OCI-LY3 (cell line): Measurements from ENCODE around the gene VPS35L.
A peak's percentile ranks its signal among the peaks of the same experiment; 100 is the strongest.

Experiments
- H2AFZ ChIP-seq: fragments of 200-600, 300-600 bp; shearing (Covaris generic); 2 replicates; pipeline ENCODE4 v1.6.0; 2014; ENCODE audit warnings: antibody characterized with exemption, low read depth, low read length
- H3K27ac ChIP-seq: fragments of 200-600, 300-600 bp; sonication (generic); 2 replicates; pipeline ENCODE4 v1.5.1; 2014; ENCODE audit warnings: mild to moderate bottlenecking, low read length, moderate library complexity, mixed read lengths
- H3K27me3 ChIP-seq: fragments of 200-600, 300-600 bp; sonication (generic); 2 replicates; pipeline ENCODE4 v1.6.1; 2014; ENCODE audit warnings: low read depth, low read length, mixed read lengths
- H3K36me3 ChIP-seq: fragments of 200-600, 300-600 bp; sonication (generic); replicated peaks from 2 replicates; pipeline ENCODE3; 2014; ENCODE audit warnings: low read depth, low read length, mixed read lengths
- H3K4me1 ChIP-seq: fragments of 300-600, 200-600 bp; sonication (generic); 2 replicates; pipeline ENCODE4 v1.6.1; 2014; ENCODE audit warnings: low read length, mixed read lengths
- H3K4me2 ChIP-seq: fragments of 200-600, 300-600 bp; sonication (generic); 2 replicates; pipeline ENCODE4 v1.6.1; 2014; ENCODE audit warnings: low read length, mixed read lengths
- H3K4me3 ChIP-seq: fragments of 300-600, 200-600 bp; sonication (generic); 2 replicates; pipeline ENCODE4 v1.5.1; 2014; ENCODE audit warnings: antibody characterized with exemption, mild to moderate bottlenecking, low read length, moderate library complexity
- H3K79me2 ChIP-seq: fragments of 300-600, 200-600 bp; shearing (Covaris generic); 2 replicates; pipeline ENCODE4 v1.6.1; 2014; ENCODE audit warnings: mild to moderate bottlenecking, low read length, mixed read lengths
- H3K9ac ChIP-seq: fragments of 300-600, 200-600 bp; shearing (Covaris generic); 2 replicates; pipeline ENCODE4 v1.6.0; 2014; ENCODE audit warnings: mild to moderate bottlenecking, low read length, moderate library complexity
- H3K9me3 ChIP-seq: fragments of 200-600, 300-600 bp; shearing (Covaris generic); 2 replicates; pipeline ENCODE4 v1.6.1; 2014; ENCODE audit warnings: low read length, mixed read lengths; ENCODE audit not compliant: insufficient read depth
- H4K20me1 ChIP-seq: fragments of 200-600, 300-600 bp; sonication (generic); 2 replicates; pipeline ENCODE4 v1.6.1; 2016; ENCODE audit warnings: low read length, mixed read lengths; ENCODE audit not compliant: insufficient read depth
- EZH2phosphoT487 ChIP-seq: fragments of 200-600 bp; shearing (Covaris generic); IDR thresholded peaks from 2 replicates; pipeline ENCODE4 v1.6.1; 2018; ENCODE audit warnings: antibody characterized with exemption, mixed run types, low read depth
- TF ChIP-seq, protein P1 (sequence below): fragments of 200-600, 300-600 bp; sonication (generic); IDR thresholded peaks from 2 replicates; pipeline ENCODE4 v1.5.1; 2014; ENCODE audit warnings: antibody characterized with exemption, low read length, low read depth

The VPS35L gene

GRCh38 chr16:19728636-19728965, 173.1 kb downstream of the VPS35L start:
- Histone ChIP-seq H3K4me3 (no peak overlapping the region), H3K79me2 (no peaks in the 10 kb centered on the region), H3K27me3 (no peaks in the 10 kb centered on the region), H3K27ac (no peak overlapping the region), H2AFZ (no peak overlapping the region), H4K20me1 (no peaks in the 10 kb centered on the region), H3K9me3 (no peaks in the 10 kb centered on the region), H3K4me2 (no peak overlapping the region), H3K9ac (no peak overlapping the region), H3K4me1 (no peaks in the 10 kb centered on the region; the same call in 1 of the 2 replicates), H3K36me3 (peaks cover 6% of the 10 kb centered on the region)
- TF ChIP-seq, protein P1, sequence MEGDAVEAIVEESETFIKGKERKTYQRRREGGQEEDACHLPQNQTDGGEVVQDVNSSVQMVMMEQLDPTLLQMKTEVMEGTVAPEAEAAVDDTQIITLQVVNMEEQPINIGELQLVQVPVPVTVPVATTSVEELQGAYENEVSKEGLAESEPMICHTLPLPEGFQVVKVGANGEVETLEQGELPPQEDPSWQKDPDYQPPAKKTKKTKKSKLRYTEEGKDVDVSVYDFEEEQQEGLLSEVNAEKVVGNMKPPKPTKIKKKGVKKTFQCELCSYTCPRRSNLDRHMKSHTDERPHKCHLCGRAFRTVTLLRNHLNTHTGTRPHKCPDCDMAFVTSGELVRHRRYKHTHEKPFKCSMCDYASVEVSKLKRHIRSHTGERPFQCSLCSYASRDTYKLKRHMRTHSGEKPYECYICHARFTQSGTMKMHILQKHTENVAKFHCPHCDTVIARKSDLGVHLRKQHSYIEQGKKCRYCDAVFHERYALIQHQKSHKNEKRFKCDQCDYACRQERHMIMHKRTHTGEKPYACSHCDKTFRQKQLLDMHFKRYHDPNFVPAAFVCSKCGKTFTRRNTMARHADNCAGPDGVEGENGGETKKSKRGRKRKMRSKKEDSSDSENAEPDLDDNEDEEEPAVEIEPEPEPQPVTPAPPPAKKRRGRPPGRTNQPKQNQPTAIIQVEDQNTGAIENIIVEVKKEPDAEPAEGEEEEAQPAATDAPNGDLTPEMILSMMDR, result no peak
- TF ChIP-seq EZH2phosphoT487, result no peak

DNA sequence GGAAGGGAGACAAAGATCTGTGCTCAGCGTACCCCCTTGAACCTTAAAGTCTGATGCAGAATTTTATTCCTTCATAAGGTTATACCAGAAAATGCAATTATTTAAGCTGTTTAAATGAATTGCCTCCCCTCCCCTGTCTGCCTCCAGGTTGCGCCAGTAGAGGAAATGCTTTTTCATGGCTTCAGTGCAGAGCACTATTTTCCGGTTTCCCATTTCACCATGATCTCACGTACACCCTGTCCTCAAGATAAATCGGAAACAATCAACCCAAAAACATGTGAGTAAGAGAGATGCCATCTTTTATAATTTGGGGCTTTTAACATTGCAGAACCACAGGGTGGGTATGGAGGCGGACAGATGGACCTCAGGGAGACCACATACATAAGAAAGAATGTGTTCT, 178.0 kb downstream of the VPS35L start:
- Histone ChIP-seq H2AFZ (no peak overlapping the region), H3K9me3 (no peaks in the 10 kb centered on the region), H3K4me3 (no peak overlapping the region), H3K27me3 (no peaks in the 10 kb centered on the region), H4K20me1 (no peaks in the 10 kb centered on the region), H3K36me3 (peaks cover 11% of the 10 kb centered on the region), H3K4me2 (no peak overlapping the region), H3K79me2 (no peaks in the 10 kb centered on the region), H3K4me1 (peaks cover 22% of the 10 kb centered on the region), H3K27ac (no peak overlapping the region), H3K9ac (no peak overlapping the region)
- TF ChIP-seq, protein P1, result no peak
- no peak for TF ChIP-seq EZH2phosphoT487

GRCh38 chr16:19735074-19735867, 179.8 kb downstream of the VPS35L start:
- H2AFZ ChIP-seq, result no peak overlapping the region
- H3K4me1 ChIP-seq, result peaks cover 30% of the 10 kb centered on the region
- H3K9me3 ChIP-seq, result no peaks in the 10 kb centered on the region
- peaks cover 21% of the 10 kb centered on the region for H3K36me3 ChIP-seq
- H4K20me1 ChIP-seq, result no peaks in the 10 kb centered on the region
- H3K27ac ChIP-seq, result no peak overlapping the region
- H3K9ac ChIP-seq, result no peak overlapping the region
- H3K4me3 ChIP-seq, result no peak overlapping the region
- no peaks in the 10 kb centered on the region for H3K79me2 ChIP-seq
- H3K27me3 ChIP-seq, result no peaks in the 10 kb centered on the region
- no peak overlapping the region for H3K4me2 ChIP-seq
- TF ChIP-seq, protein P1, result no peak
- TF ChIP-seq EZH2phosphoT487, result no peak

DNA sequence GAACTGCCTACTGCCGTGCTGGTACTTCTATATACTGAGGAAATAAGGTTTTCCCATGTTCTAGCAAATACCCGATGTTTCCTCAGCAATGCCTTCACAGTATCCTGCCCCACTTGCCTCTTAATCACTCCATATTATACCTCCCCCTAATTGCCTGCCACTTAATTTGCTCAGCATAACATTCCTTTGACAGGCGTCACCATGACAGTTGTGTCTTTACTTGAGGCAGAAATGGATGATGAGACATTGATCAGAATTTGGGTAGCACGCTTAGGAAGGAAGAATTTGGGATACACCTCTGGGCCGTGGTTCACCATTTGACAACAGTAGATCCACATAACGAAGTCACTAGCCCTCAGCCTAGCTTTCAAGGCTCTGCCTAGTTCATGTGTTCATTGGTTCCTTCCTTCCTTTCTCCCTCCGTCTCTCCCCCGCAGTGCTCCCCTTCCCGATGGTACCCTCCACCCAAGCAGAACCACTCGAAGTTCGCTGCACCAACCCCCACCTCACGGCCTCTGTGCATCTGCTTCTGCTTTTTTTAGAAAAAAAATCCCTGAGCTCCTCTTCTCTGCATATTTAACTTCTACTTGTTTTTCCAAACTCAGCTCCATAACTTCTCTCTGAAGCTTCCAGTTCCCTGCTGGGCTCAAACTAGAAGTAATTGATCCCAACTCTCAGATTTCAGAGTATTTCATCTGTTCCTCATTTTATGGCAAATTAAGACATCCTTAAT, 182.0 kb downstream of the VPS35L start:
- TF ChIP-seq EZH2phosphoT487, result no peak
- TF ChIP-seq, protein P1, result no peak
- peaks cover 33% of the 10 kb centered on the region for H3K4me1 ChIP-seq
- H3K27ac ChIP-seq, result peak overlapping the region; percentile 16; the same call in 1 of the 2 replicates
- H3K4me2 ChIP-seq, result peak overlapping the region; percentile 61
- H3K4me3 ChIP-seq, result peak overlapping the region; percentile 17
- H3K79me2 ChIP-seq, result no peaks in the 10 kb centered on the region
- H3K27me3 ChIP-seq, result no peaks in the 10 kb centered on the region
- H3K36me3 ChIP-seq, result peaks cover 19% of the 10 kb centered on the region
- H3K9me3 ChIP-seq, result no peaks in the 10 kb centered on the region
- no peak overlapping the region for H3K9ac ChIP-seq
- H4K20me1 ChIP-seq, result no peaks in the 10 kb centered on the region
- H2AFZ ChIP-seq, result no peak overlapping the region; the same call in 1 of the 2 replicates
